ENCODE results near the gene TTBK2. TPM values are rescaled to one million over a fixed set of nuclear protein-coding genes. Genes with fewer than 3 reads are reported as not detected.

TTBK2 gene
- total RNA-seq, 1 donor from 2014 or later: 47.8 TPM

- no peak overlapping the region for H3K27ac Mint-ChIP-seq (ENCODE audit: unreplicated experiment)
- H3K4me1 Mint-ChIP-seq (ENCODE audit: low read depth, unreplicated experiment): no peaks in the 10 kb centered on the region
- H3K4me3 Mint-ChIP-seq (ENCODE audit: unreplicated experiment): no peak overlapping the region
- H3K36me3 Mint-ChIP-seq (ENCODE audit: unreplicated experiment): peaks cover 14% of the 10 kb centered on the region
- H3K9me3 Mint-ChIP-seq (ENCODE audit: unreplicated experiment): peaks cover 2% of the 10 kb centered on the region
- no peak for DNase-seq
- no peak for TF ChIP-seq CTCF (IDR thresholded peaks at IDR 0.05; ENCODE audit: partially characterized antibody, unreplicated experiment)
- peaks cover 3% of the 10 kb centered on the region for H3K27me3 Mint-ChIP-seq (ENCODE audit: unreplicated experiment)
Observed at GRCh38 chr15:42692997-42693396, 227.6 kb downstream of the TTBK2 start.

DNA sequence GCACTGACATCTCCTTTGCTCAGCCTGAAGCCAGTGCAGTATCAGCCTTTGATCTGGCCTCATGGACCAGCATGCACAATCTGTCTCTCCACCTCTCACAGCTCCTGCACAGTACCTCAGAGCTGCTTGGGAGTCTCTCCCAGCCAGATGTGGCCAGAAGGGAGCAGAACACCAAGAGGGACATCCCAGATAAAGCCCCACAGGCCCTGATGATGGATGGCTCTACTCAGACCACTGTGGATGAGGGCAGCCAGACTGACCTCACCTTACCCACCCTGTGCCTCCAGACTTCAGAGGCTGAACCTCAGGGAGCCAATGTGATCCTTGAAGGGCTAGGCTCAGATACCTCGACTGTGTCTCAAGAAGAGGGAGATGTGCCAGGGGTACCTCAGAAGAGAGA, 228.0 kb downstream of the TTBK2 start:
- H3K27me3 Mint-ChIP-seq (ENCODE audit: unreplicated experiment): peaks cover 3% of the 10 kb centered on the region
- TF ChIP-seq CTCF (IDR thresholded peaks at IDR 0.05; ENCODE audit: partially characterized antibody, unreplicated experiment): no peak
- no peaks in the 10 kb centered on the region for H3K4me1 Mint-ChIP-seq (ENCODE audit: low read depth, unreplicated experiment)
- DNase-seq: no peak
- no peak overlapping the region for H3K4me3 Mint-ChIP-seq (ENCODE audit: unreplicated experiment)
- H3K9me3 Mint-ChIP-seq (ENCODE audit: unreplicated experiment): peaks cover 2% of the 10 kb centered on the region
- peaks cover 14% of the 10 kb centered on the region for H3K36me3 Mint-ChIP-seq (ENCODE audit: unreplicated experiment)
- H3K27ac Mint-ChIP-seq (ENCODE audit: unreplicated experiment): no peak overlapping the region

DNA sequence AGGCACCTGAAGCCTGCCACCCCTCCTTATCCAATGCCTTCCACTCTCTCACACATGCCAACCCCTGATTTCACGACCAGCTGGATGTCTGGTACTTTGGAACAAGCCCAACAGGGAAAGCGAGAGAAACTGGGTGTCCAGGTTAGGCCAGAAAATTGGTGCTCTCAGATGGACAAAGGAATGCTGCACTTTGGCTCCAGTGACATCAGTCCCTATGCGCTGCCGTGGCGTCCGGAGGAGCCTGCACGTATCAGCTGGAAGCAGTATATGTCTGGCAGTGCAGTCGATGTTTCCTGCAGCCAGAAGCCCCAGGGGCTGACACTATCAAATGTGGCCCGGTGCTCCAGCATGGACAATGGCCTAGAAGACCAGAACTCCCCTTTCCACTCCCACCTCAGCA, 228.8 kb downstream of the TTBK2 start:
- peaks cover 2% of the 10 kb centered on the region for H3K9me3 Mint-ChIP-seq (ENCODE audit: unreplicated experiment)
- no peak for TF ChIP-seq CTCF (IDR thresholded peaks at IDR 0.05; ENCODE audit: partially characterized antibody, unreplicated experiment)
- H3K36me3 Mint-ChIP-seq (ENCODE audit: unreplicated experiment): peaks cover 14% of the 10 kb centered on the region
- no peak overlapping the region for H3K4me3 Mint-ChIP-seq (ENCODE audit: unreplicated experiment)
- no peak for DNase-seq
- no peaks in the 10 kb centered on the region for H3K4me1 Mint-ChIP-seq (ENCODE audit: low read depth, unreplicated experiment)
- H3K27ac Mint-ChIP-seq (ENCODE audit: unreplicated experiment): no peak overlapping the region
- H3K27me3 Mint-ChIP-seq (ENCODE audit: unreplicated experiment): peaks cover 3% of the 10 kb centered on the region

GRCh38 chr15:42691308-42691707, 229.3 kb downstream of the TTBK2 start:
- H3K36me3 Mint-ChIP-seq (ENCODE audit: unreplicated experiment): peaks cover 14% of the 10 kb centered on the region
- no peak for DNase-seq
- no peak for TF ChIP-seq CTCF (IDR thresholded peaks at IDR 0.05; ENCODE audit: partially characterized antibody, unreplicated experiment)
- H3K9me3 Mint-ChIP-seq (ENCODE audit: unreplicated experiment): peaks cover 2% of the 10 kb centered on the region
- no peak overlapping the region for H3K27ac Mint-ChIP-seq (ENCODE audit: unreplicated experiment)
- H3K4me1 Mint-ChIP-seq (ENCODE audit: low read depth, unreplicated experiment): no peaks in the 10 kb centered on the region
- peaks cover 3% of the 10 kb centered on the region for H3K27me3 Mint-ChIP-seq (ENCODE audit: unreplicated experiment)
- H3K4me3 Mint-ChIP-seq (ENCODE audit: unreplicated experiment): no peak overlapping the region

Other genes with a start within 250 kb of the TTBK2 start
- 20.6 TPM for gene CDAN1, start 183.7 kb downstream of the TTBK2 start, total RNA-seq (ENCODE audit: unreplicated experiment)
- 39.9 TPM for gene UBR1, start 185.3 kb upstream of the TTBK2 start, total RNA-seq (ENCODE audit: unreplicated experiment)
- 19.1 TPM for gene TMEM62, start 212.8 kb upstream of the TTBK2 start, total RNA-seq (ENCODE audit: unreplicated experiment)

Data from glutamatergic neuron (in vitro differentiated cells).